Measurements from ENCODE around the gene FGF13. TPM values are rescaled to one million over a fixed set of nuclear protein-coding genes. Genes with fewer than 3 reads are reported as not detected.

Gene FGF13
- polyA plus RNA-seq, 2 donors: 0.49 to 1.0 TPM

- Histone ChIP-seq H3K27me3 (ENCODE audit: control insufficient read depth in 1 of 2, insufficient read depth in 2 of 2, low read length in 2 of 2) (no peaks in the 10 kb centered on the region), H3K9me3 (ENCODE audit: control insufficient read depth in 2 of 2, insufficient read depth in 1 of 2, low read depth in 1 of 2, low read length in 1 of 2) (no peaks in the 10 kb centered on the region), H3K27ac (ENCODE audit: low read depth in 2 of 2, low read length in 1 of 2) (no peak overlapping the region), H3K36me3 (ENCODE audit: control insufficient read depth in 2 of 2, insufficient read depth in 2 of 2, low read length in 1 of 2) (no peaks in the 10 kb centered on the region), H3K4me1 (ENCODE audit: control insufficient read depth in 2 of 2, insufficient read depth in 2 of 2, low read length in 1 of 2) (no peaks in the 10 kb centered on the region), H3K4me3 (ENCODE audit: low read depth in 1 of 2, low read length in 2 of 2) (no peak overlapping the region)
- 48 to 56% methylated on average over 3 of the region's 3 CpGs for WGBS, 2 donors
Measured at GRCh38 chrX:138719396-138719795, 7.9 kb upstream of the FGF13 start.

DNA sequence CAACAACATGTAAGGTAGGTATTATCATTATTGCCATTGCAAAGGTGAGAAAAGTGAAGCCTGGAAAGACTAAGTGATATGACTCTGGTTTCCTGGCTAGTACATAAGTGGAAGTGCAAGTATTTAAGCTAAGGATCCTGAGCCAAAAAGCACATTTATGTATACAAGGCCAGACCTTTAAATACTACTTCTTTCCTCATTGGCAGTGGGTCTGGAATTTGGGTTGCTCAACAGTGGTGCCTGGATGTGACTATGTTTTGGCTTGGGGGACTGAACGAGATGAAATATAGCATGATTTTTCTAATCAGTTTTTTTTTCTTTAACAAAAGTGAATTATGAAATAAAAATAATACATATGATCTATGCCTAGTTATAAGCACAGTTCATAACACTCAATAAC, 7.4 kb upstream of the FGF13 start:
- Histone ChIP-seq H3K27me3 (ENCODE audit: control insufficient read depth in 1 of 2, insufficient read depth in 2 of 2, low read length in 2 of 2) (no peaks in the 10 kb centered on the region), H3K27ac (ENCODE audit: low read depth in 2 of 2, low read length in 1 of 2) (no peak overlapping the region), H3K36me3 (ENCODE audit: control insufficient read depth in 2 of 2, insufficient read depth in 2 of 2, low read length in 1 of 2) (no peaks in the 10 kb centered on the region), H3K9me3 (ENCODE audit: control insufficient read depth in 2 of 2, insufficient read depth in 1 of 2, low read depth in 1 of 2, low read length in 1 of 2) (no peaks in the 10 kb centered on the region), H3K4me1 (ENCODE audit: control insufficient read depth in 2 of 2, insufficient read depth in 2 of 2, low read length in 1 of 2) (no peaks in the 10 kb centered on the region), H3K4me3 (ENCODE audit: low read depth in 1 of 2, low read length in 2 of 2) (no peak overlapping the region)
- WGBS, 2 donors: 31% methylated on average over 1 of the region's 1 CpG

GRCh38 chrX:138710866-138711341, 613 bp downstream of the FGF13 start:
- Histone ChIP-seq H3K9me3 (ENCODE audit: control insufficient read depth in 2 of 2, insufficient read depth in 1 of 2, low read depth in 1 of 2, low read length in 1 of 2) (no peaks in the 10 kb centered on the region), H3K4me1 (ENCODE audit: control insufficient read depth in 2 of 2, insufficient read depth in 2 of 2, low read length in 1 of 2) (no peaks in the 10 kb centered on the region), H3K36me3 (ENCODE audit: control insufficient read depth in 2 of 2, insufficient read depth in 2 of 2, low read length in 1 of 2) (no peaks in the 10 kb centered on the region), H3K27ac (ENCODE audit: low read depth in 2 of 2, low read length in 1 of 2) (no peak overlapping the region), H3K4me3 (ENCODE audit: low read depth in 1 of 2, low read length in 2 of 2) (peak overlapping the region; percentile 25 to 45), H3K27me3 (ENCODE audit: control insufficient read depth in 1 of 2, insufficient read depth in 2 of 2, low read length in 2 of 2) (peaks cover 0 to 4% of the 10 kb centered on the region in 2 donors)
- 1 to 21% methylated on average over 47 to 51 of the region's 51 CpGs for WGBS, 2 donors

- Histone ChIP-seq H3K9me3 (ENCODE audit: control insufficient read depth in 2 of 2, insufficient read depth in 1 of 2, low read depth in 1 of 2, low read length in 1 of 2) (no peaks in the 10 kb centered on the region), H3K27ac (ENCODE audit: low read depth in 2 of 2, low read length in 1 of 2) (no peak overlapping the region), H3K4me1 (ENCODE audit: control insufficient read depth in 2 of 2, insufficient read depth in 2 of 2, low read length in 1 of 2) (no peaks in the 10 kb centered on the region), H3K4me3 (ENCODE audit: low read depth in 1 of 2, low read length in 2 of 2) (peak overlapping the region; percentile 25 to 45), H3K27me3 (ENCODE audit: control insufficient read depth in 1 of 2, insufficient read depth in 2 of 2, low read length in 2 of 2) (peaks cover 0 to 4% of the 10 kb centered on the region in 2 donors), H3K36me3 (ENCODE audit: control insufficient read depth in 2 of 2, insufficient read depth in 2 of 2, low read length in 1 of 2) (no peaks in the 10 kb centered on the region)
- 10 to 22% methylated on average over 25 of the region's 25 CpGs for WGBS, 2 donors
Measured at GRCh38 chrX:138709886-138710791, 1.4 kb downstream of the FGF13 start.

DNA sequence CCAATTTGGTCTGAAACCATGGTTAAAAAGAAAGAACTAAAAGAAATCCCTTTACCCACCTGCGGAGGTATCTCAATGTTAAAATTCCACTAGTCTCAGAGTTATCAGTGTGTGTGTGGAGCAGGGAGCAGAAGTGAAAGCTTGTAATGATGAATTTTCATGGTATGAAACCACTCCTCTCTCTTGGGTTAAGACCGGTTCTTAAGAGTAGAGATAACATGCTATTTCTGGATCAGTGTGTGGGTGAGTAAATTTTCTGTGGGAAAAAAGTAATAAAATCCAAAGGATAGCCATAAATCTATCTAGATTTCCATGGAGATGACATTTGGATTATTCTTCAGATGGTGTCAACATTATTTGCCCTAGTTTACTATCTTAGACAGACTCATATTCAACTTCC, 3.2 kb downstream of the FGF13 start:
- 66 to 78% methylated on average over 2 of the region's 2 CpGs for WGBS, 2 donors
- no peak overlapping the region for H3K27ac ChIP-seq (ENCODE audit: low read depth in 2 of 2, low read length in 1 of 2)
- H3K4me3 ChIP-seq (ENCODE audit: low read depth in 1 of 2, low read length in 2 of 2): no peak overlapping the region
- no peaks in the 10 kb centered on the region for H3K4me1 ChIP-seq (ENCODE audit: control insufficient read depth in 2 of 2, insufficient read depth in 2 of 2, low read length in 1 of 2)
- H3K27me3 ChIP-seq (ENCODE audit: control insufficient read depth in 1 of 2, insufficient read depth in 2 of 2, low read length in 2 of 2): peaks cover 0 to 4% of the 10 kb centered on the region in 2 donors
- no peaks in the 10 kb centered on the region for H3K9me3 ChIP-seq (ENCODE audit: control insufficient read depth in 2 of 2, insufficient read depth in 1 of 2, low read depth in 1 of 2, low read length in 1 of 2)
- no peaks in the 10 kb centered on the region for H3K36me3 ChIP-seq (ENCODE audit: control insufficient read depth in 2 of 2, insufficient read depth in 2 of 2, low read length in 1 of 2)

DNA sequence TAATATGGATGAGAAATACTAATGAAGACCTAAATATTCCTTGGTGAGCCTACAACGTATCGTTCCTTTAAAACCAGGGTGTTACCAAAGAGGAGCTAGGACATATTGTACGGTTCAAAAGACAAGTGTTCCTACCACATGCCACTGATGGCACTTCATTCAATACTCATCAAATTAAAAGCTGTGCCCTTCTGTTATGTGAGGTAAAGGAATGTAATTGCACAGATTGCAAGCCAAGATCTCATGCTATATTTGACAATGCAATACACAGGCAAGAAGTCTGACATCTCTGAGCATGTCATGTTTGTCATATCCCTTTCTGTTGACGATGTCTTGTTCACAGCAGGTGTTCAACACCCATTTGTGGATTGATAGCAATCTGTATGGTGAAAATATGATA, 6.9 kb downstream of the FGF13 start:
- WGBS, 2 donors: 87 to 94% methylated on average over 4 of the region's 4 CpGs
- no peaks in the 10 kb centered on the region for H3K4me1 ChIP-seq (ENCODE audit: control insufficient read depth in 2 of 2, insufficient read depth in 2 of 2, low read length in 1 of 2)

DNA sequence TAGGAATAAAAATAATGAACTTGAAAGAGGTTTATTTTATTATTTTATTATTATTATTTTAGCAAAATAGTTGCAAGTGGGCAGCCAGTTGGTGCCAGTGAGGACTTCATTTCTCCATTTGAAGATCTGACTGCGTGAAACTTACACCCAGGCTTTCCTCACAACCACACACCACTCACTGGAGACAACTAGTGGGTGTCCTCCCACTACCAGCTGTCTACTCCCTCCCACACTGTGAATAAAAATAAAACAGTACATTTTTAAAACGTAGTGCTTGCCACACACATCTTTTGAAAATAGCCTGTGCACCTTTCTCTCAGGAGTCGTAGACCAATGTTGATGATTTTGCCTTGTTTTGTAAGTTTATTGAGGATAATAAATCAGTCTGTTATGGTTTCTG, 7.4 kb downstream of the FGF13 start:
- Histone ChIP-seq H3K4me3 (ENCODE audit: low read depth in 1 of 2, low read length in 2 of 2) (no peak overlapping the region), H3K4me1 (ENCODE audit: control insufficient read depth in 2 of 2, insufficient read depth in 2 of 2, low read length in 1 of 2) (no peaks in the 10 kb centered on the region), H3K27ac (ENCODE audit: low read depth in 2 of 2, low read length in 1 of 2) (no peak overlapping the region), H3K36me3 (ENCODE audit: control insufficient read depth in 2 of 2, insufficient read depth in 2 of 2, low read length in 1 of 2) (no peaks in the 10 kb centered on the region), H3K27me3 (ENCODE audit: control insufficient read depth in 1 of 2, insufficient read depth in 2 of 2, low read length in 2 of 2) (peaks cover 0 to 2% of the 10 kb centered on the region in 2 donors), H3K9me3 (ENCODE audit: control insufficient read depth in 2 of 2, insufficient read depth in 1 of 2, low read depth in 1 of 2, low read length in 1 of 2) (no peaks in the 10 kb centered on the region)
- WGBS, 2 donors: 65 to 81% methylated on average over 3 of the region's 3 CpGs

More for the DNA sequence above, 6.9 kb downstream of the FGF13 start:
- H3K4me3 ChIP-seq (ENCODE audit: low read depth in 1 of 2, low read length in 2 of 2): no peak overlapping the region
- H3K36me3 ChIP-seq (ENCODE audit: control insufficient read depth in 2 of 2, insufficient read depth in 2 of 2, low read length in 1 of 2): no peaks in the 10 kb centered on the region
- H3K9me3 ChIP-seq (ENCODE audit: control insufficient read depth in 2 of 2, insufficient read depth in 1 of 2, low read depth in 1 of 2, low read length in 1 of 2): no peaks in the 10 kb centered on the region
- peaks cover 0 to 2% of the 10 kb centered on the region in 2 donors for H3K27me3 ChIP-seq (ENCODE audit: control insufficient read depth in 1 of 2, insufficient read depth in 2 of 2, low read length in 2 of 2)
- no peak overlapping the region for H3K27ac ChIP-seq (ENCODE audit: low read depth in 2 of 2, low read length in 1 of 2)

DNA sequence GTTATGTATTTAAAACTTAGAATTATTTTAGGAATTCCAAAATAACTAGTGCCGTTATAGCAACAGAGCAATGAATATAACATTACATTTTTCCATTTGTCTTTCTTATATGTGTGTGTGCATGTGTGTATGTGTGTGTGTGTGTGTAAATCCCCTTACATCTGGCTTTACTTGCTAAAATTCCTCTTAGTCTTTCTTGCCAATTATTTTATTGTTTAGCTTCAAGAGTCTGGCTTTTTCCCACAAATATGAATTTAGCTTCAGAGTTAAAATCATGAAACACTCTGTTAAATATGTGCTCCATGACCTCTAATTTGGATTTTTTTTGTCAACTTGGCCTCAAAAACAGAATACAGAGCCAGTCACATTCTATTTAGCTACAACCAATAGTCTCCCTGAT, 18.9 kb downstream of the FGF13 start:
- WGBS, 2 donors: 67 to 80% methylated on average over 1 of the region's 1 CpG
- Histone ChIP-seq H3K27me3 (ENCODE audit: control insufficient read depth in 1 of 2, insufficient read depth in 2 of 2, low read length in 2 of 2) (no peaks in the 10 kb centered on the region), H3K36me3 (ENCODE audit: control insufficient read depth in 2 of 2, insufficient read depth in 2 of 2, low read length in 1 of 2) (no peaks in the 10 kb centered on the region), H3K4me3 (ENCODE audit: low read depth in 1 of 2, low read length in 2 of 2) (no peak overlapping the region), H3K27ac (ENCODE audit: low read depth in 2 of 2, low read length in 1 of 2) (no peak overlapping the region), H3K9me3 (ENCODE audit: control insufficient read depth in 2 of 2, insufficient read depth in 1 of 2, low read depth in 1 of 2, low read length in 1 of 2) (no peaks in the 10 kb centered on the region), H3K4me1 (ENCODE audit: control insufficient read depth in 2 of 2, insufficient read depth in 2 of 2, low read length in 1 of 2) (no peaks in the 10 kb centered on the region)

DNA sequence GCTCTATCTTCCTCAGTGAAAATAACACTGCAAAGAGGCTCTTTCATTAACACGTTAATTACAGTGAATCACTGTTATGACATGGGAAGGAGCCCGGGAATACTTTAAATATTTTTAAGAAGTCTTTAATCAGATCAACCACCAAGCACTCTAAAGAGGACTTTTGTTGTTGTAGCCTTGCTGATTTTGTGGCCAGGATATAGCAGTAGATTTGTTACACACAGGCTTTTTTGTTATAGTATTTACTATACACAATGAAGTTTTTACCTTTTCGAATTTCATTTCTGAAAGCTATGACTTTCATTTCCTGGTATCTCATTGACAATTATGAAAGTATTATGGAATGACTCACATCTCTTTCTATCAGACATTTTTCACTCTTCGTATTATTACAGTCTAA, 20.3 kb downstream of the FGF13 start:
- H3K27ac ChIP-seq (ENCODE audit: low read depth in 2 of 2, low read length in 1 of 2): no peak overlapping the region
- 28 to 42% methylated on average over 4 of the region's 4 CpGs for WGBS, 2 donors
- H3K36me3 ChIP-seq (ENCODE audit: control insufficient read depth in 2 of 2, insufficient read depth in 2 of 2, low read length in 1 of 2): no peaks in the 10 kb centered on the region
- H3K9me3 ChIP-seq (ENCODE audit: control insufficient read depth in 2 of 2, insufficient read depth in 1 of 2, low read depth in 1 of 2, low read length in 1 of 2): no peaks in the 10 kb centered on the region
- H3K4me1 ChIP-seq (ENCODE audit: control insufficient read depth in 2 of 2, insufficient read depth in 2 of 2, low read length in 1 of 2): no peaks in the 10 kb centered on the region
- no peaks in the 10 kb centered on the region for H3K27me3 ChIP-seq (ENCODE audit: control insufficient read depth in 1 of 2, insufficient read depth in 2 of 2, low read length in 2 of 2)
- no peak overlapping the region for H3K4me3 ChIP-seq (ENCODE audit: low read depth in 1 of 2, low read length in 2 of 2)

DNA sequence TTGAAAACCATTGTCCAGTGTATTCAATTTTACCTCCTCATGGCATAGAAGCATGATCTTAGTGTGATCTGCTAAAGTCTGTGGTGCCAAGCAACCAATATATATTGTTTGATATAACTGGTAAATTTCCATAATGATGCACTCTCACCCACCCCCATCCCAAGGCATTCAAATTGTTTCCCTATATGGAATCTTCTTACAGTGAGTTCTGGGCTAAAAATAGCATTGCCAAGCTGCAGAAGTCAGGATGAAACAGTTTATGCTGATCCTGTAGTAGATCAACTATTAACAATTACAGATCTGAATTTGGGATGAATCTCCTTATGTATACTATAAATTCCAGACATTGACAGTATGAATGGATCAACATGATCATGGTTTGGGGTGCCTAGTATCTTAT, 20.9 kb downstream of the FGF13 start:
- Histone ChIP-seq H3K27ac (ENCODE audit: low read depth in 2 of 2, low read length in 1 of 2) (no peak overlapping the region), H3K27me3 (ENCODE audit: control insufficient read depth in 1 of 2, insufficient read depth in 2 of 2, low read length in 2 of 2) (no peaks in the 10 kb centered on the region), H3K4me1 (ENCODE audit: control insufficient read depth in 2 of 2, insufficient read depth in 2 of 2, low read length in 1 of 2) (no peaks in the 10 kb centered on the region), H3K4me3 (ENCODE audit: low read depth in 1 of 2, low read length in 2 of 2) (no peak overlapping the region), H3K36me3 (ENCODE audit: control insufficient read depth in 2 of 2, insufficient read depth in 2 of 2, low read length in 1 of 2) (no peaks in the 10 kb centered on the region), H3K9me3 (ENCODE audit: control insufficient read depth in 2 of 2, insufficient read depth in 1 of 2, low read depth in 1 of 2, low read length in 1 of 2) (no peaks in the 10 kb centered on the region)
